Smooth muscle cell (in vitro differentiated cells): ENCODE results near the gene WBP11. TPM values are rescaled to one million over a fixed set of nuclear protein-coding genes. Genes with fewer than 3 reads are reported as not detected.

Source experiments
- DNase-seq: peaks from one replicate; lab custom pipeline; 2025; ENCODE audit not compliant: unreplicated experiment; lab: John Stamatoyannopoulos, UW
- H2AFZ ChIP-seq: fragments of 200-600 bp; sonication (generic); 2 replicates; pipeline ENCODE4 v1.6.0; 2016; ENCODE audit warnings: antibody characterized with exemption, low read depth, mild to moderate bottlenecking
- H3F3A ChIP-seq: fragments of 200-600 bp; sonication (generic); 2 replicates; pipeline ENCODE4 v1.6.0; 2017; ENCODE audit warnings: antibody characterized with exemption, low read depth
- H3K27ac ChIP-seq: fragments of 200-600 bp; sonication (generic); 2 replicates; pipeline ENCODE4 v1.5.1; 2016; ENCODE audit warnings: low read depth, mild to moderate bottlenecking
- H3K27me3 ChIP-seq: fragments of 200-600 bp; sonication (generic); 2 replicates; pipeline ENCODE4 v1.6.1; 2016; ENCODE audit warnings: low read depth, mild to moderate bottlenecking
- H3K36me3 ChIP-seq: fragments of 200-600 bp; sonication (generic); 2 replicates; pipeline ENCODE4 v1.5.1; 2016; ENCODE audit warnings: low read depth
- H3K4me1 ChIP-seq: fragments of 200-600 bp; sonication (generic); 2 replicates; pipeline ENCODE4 v1.5.1; 2016; ENCODE audit warnings: low read depth
- H3K4me2 ChIP-seq: fragments of 200-600 bp; sonication (generic); 2 replicates; pipeline ENCODE4 v1.6.0; 2016; ENCODE audit warnings: mild to moderate bottlenecking
- H3K4me3 ChIP-seq: fragments of 200-600 bp; sonication (generic); 2 replicates; pipeline ENCODE4 v1.5.1; 2016; ENCODE audit warnings: mild to moderate bottlenecking
- H3K79me2 ChIP-seq: fragments of 200-600 bp; sonication (generic); 2 replicates; pipeline ENCODE4 v1.6.0; 2016; ENCODE audit warnings: low read depth, mild to moderate bottlenecking
- H3K9ac ChIP-seq: fragments of 200-600 bp; sonication (generic); 2 replicates; pipeline ENCODE4 v1.6.0; 2016; ENCODE audit warnings: low read depth
- H3K9me3 ChIP-seq: fragments of 200-600 bp; sonication (generic); replicated peaks from 2 replicates; pipeline ENCODE4 v1.5.1; 2016; ENCODE audit warnings: low read depth
- H4K20me1 ChIP-seq: fragments of 200-600 bp; sonication (generic); 2 replicates; pipeline ENCODE4 v1.6.0; 2016; ENCODE audit warnings: low read depth
- WGBS: methylation state at CpG from one replicate; pipeline ENCODE4 v1.1.7; 2016; ENCODE audit warnings: low lambda C conversion rate; 5-methylcytosine and 5-hydroxymethylcytosine counted together
- polyA plus RNA-seq: library from polyadenylated mRNA; unstranded; fragments of >200 nt; fragmentation: Nextera tagmentation; extraction: Ambion mirVana; gene quantifications from 2 replicates; pipeline ENCODE4 v1.2.1, GENCODE V29; 2016
- total RNA-seq: library from RNA; depleted of rRNA; stranded (reverse); fragments of >200 nt; gene quantifications from 2 replicates; pipeline ENCODE4 v1.2.3, GENCODE V29; 2014
- TF ChIP-seq, protein P1 (sequence below): fragments of 200-600 bp; sonication (generic); IDR thresholded peaks from 2 replicates; pipeline ENCODE4 v1.5.1; 2017; ENCODE audit warnings: borderline replicate concordance, mild to moderate bottlenecking, antibody characterized with exemption; ENCODE audit not compliant: insufficient read depth, poor library complexity, severe bottlenecking

The WBP11 gene
- total and polyA plus RNA-seq, 2 experiments from 2014 or later = 20.6 to 55.7 TPM

DNA sequence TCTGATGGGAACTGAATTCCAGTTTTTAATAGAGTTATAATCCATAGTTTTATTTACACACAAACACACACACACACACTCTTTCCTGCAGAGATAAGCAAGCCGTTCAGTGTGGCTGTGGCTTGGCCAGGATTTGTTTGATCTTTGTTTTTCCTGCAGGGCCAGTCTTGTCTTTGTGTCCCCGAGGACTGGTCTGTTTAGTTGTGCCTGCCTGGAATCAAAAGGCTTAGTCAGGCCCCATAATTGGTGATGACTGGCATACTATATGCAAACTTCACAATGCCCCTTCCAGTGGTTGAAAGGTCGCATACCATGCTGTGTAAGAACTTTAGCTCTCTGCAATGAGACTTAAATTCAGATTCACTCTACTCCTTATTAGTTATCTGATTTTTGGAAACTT lies 26.0 kb downstream of the WBP11 start:
- Histone ChIP-seq H3K4me2 (peak overlapping the region; percentile 88), H3F3A (peaks cover 18% of the 10 kb centered on the region), H3K36me3 (no peaks in the 10 kb centered on the region), H4K20me1 (no peaks in the 10 kb centered on the region), H3K9ac (no peak overlapping the region), H3K4me3 (no peak overlapping the region), H3K9me3 (no peaks in the 10 kb centered on the region), H2AFZ (no peak overlapping the region), H3K27ac (peak overlapping the region; percentile 93), H3K27me3 (no peaks in the 10 kb centered on the region), H3K4me1 (peaks cover 18% of the 10 kb centered on the region), H3K79me2 (peaks cover 30% of the 10 kb centered on the region)
- no peak for DNase-seq
- TF ChIP-seq, protein P1, sequence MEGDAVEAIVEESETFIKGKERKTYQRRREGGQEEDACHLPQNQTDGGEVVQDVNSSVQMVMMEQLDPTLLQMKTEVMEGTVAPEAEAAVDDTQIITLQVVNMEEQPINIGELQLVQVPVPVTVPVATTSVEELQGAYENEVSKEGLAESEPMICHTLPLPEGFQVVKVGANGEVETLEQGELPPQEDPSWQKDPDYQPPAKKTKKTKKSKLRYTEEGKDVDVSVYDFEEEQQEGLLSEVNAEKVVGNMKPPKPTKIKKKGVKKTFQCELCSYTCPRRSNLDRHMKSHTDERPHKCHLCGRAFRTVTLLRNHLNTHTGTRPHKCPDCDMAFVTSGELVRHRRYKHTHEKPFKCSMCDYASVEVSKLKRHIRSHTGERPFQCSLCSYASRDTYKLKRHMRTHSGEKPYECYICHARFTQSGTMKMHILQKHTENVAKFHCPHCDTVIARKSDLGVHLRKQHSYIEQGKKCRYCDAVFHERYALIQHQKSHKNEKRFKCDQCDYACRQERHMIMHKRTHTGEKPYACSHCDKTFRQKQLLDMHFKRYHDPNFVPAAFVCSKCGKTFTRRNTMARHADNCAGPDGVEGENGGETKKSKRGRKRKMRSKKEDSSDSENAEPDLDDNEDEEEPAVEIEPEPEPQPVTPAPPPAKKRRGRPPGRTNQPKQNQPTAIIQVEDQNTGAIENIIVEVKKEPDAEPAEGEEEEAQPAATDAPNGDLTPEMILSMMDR = no peak
- 3% methylated on average over 3 of the region's 3 CpGs for WGBS

DNA sequence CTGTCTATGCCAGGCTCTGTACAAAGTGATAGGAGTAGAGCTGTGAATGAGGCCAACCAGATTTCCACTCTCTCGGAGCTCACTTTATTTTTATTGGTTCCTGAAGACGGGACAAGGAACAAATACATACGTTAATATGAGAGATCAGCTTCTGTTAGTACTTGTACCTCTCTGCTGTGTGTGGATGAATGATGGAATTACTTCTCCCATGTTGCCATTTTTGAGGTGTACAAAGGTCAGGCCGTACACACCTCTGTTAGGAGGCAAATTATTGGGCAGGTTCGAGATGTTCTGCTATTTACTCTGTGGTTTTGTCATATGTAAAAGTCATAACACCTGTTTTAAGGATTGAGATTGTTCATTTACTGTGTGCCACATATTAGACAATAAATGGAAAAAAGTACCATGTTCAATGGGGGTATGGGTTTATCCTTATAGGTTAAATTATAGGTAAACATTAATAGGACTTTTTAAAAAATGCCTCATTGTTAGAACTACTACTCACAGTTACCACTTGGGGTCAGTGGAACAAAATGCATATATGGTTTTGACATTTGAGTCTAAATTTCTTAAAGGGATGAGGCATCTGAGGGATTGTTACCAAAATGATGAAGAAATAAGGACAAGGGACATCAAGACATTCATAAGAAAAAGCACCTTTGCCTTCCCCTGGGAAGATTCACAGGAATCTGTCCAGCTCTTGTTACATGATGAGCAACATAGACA lies 26.9 kb downstream of the WBP11 start:
- TF ChIP-seq, protein P1 = peak; percentile 9
- Histone ChIP-seq H3K4me3 (peak overlapping the region; percentile 72), H2AFZ (no peak overlapping the region), H3F3A (peaks cover 22% of the 10 kb centered on the region), H3K4me2 (peak overlapping the region; percentile 88), H3K9ac (peak overlapping the region; percentile 89), H3K4me1 (peaks cover 26% of the 10 kb centered on the region), H3K27me3 (no peaks in the 10 kb centered on the region), H3K36me3 (no peaks in the 10 kb centered on the region), H4K20me1 (no peaks in the 10 kb centered on the region), H3K9me3 (no peaks in the 10 kb centered on the region), H3K79me2 (peaks cover 30% of the 10 kb centered on the region), H3K27ac (peak overlapping the region; percentile 93)
- DNase-seq = no peak
- WGBS = 35% methylated on average over 5 of the region's 5 CpGs

DNA sequence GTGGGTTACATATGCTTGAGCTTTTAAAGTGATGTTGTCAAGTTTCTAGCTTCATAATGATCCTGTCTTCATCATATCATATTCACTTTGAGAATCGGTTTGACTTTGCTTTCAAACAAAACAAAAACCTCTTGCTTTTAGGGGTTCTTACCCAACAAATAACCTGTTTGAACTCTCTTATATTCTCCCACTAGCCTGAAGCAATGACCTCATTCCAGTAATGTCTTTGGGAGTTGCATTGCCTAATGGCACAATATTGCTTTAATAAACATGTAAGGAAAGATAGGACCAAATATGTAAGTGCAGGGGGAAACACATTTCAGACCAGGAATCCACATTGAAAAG lies 27.7 kb downstream of the WBP11 start:
- Histone ChIP-seq H3K4me3 (peak overlapping the region; percentile 72), H3K9me3 (no peaks in the 10 kb centered on the region), H3K4me2 (peak overlapping the region; percentile 88), H3K27ac (peak overlapping the region; percentile 93), H3K4me1 (peaks cover 26% of the 10 kb centered on the region), H3K27me3 (no peaks in the 10 kb centered on the region), H3K9ac (peak overlapping the region; percentile 89), H3K36me3 (no peaks in the 10 kb centered on the region), H2AFZ (peak overlapping the region; percentile 80), H4K20me1 (no peaks in the 10 kb centered on the region), H3K79me2 (peaks cover 30% of the 10 kb centered on the region), H3F3A (peaks cover 22% of the 10 kb centered on the region)
- 20% methylated on average over 1 of the region's 1 CpG for WGBS
- DNase-seq = no peak
- TF ChIP-seq, protein P1 = no peak
